ENCODE data around the gene RNASE9.
A peak's percentile ranks its signal among the peaks of the same experiment; 100 is the strongest.
"Not testable (repeated sequence)": the region's sequence is repeated elsewhere in the genome, so short reads cannot be mapped to it uniquely, and the experiment has no call there.

The RNASE9 gene

GRCh38 chr14:20601522-20601921, 40.7 kb upstream of the RNASE9 start:
- Histone ChIP-seq H3K27ac (ENCODE audit: low read depth, low read length) (no peak overlapping the region), H3K9me3 (ENCODE audit: control insufficient read depth, insufficient read depth, low read depth, low read length) (no peaks in the 10 kb centered on the region), H3K4me1 (ENCODE audit: control insufficient read depth, insufficient read depth, low read length) (peaks cover 1% of the 10 kb centered on the region; the same call in 1 of the 2 replicates), H3K27me3 (ENCODE audit: control insufficient read depth, insufficient read depth, low read length) (no peaks in the 10 kb centered on the region), H3K36me3 (ENCODE audit: control insufficient read depth, insufficient read depth, low read length) (no peaks in the 10 kb centered on the region), H3K9ac (ENCODE audit: low read length) (no peak overlapping the region), H3K4me3 (ENCODE audit: low read depth, low read length) (no peak overlapping the region)

DNA sequence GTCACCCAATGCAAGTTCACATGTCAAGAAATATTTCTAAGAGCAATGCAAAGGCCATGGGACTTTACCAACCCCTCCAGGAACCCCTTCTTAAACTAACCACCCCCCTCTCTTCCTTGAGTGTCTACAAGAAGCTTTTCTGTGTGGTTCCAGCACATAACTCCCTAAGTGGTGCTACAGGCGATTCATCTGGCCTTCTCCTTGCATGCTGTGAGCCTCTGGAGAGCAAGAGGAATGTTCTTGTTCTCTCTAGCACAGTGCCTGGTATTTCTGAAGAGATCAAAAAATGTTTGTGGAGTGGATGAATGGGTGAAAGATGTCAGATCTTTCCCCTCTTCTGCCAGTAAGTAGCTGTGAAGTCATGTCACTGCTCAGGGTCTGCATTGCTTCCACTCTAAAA, 36.3 kb upstream of the RNASE9 start:
- H3K9ac ChIP-seq (ENCODE audit: low read length) = no peak overlapping the region
- no peak overlapping the region for H3K27ac ChIP-seq (ENCODE audit: low read depth, low read length)
- H3K4me3 ChIP-seq (ENCODE audit: low read depth, low read length) = no peak overlapping the region
- H3K27me3 ChIP-seq (ENCODE audit: control insufficient read depth, insufficient read depth, low read length) = no peaks in the 10 kb centered on the region
- no peaks in the 10 kb centered on the region for H3K36me3 ChIP-seq (ENCODE audit: control insufficient read depth, insufficient read depth, low read length)
- H3K9me3 ChIP-seq (ENCODE audit: control insufficient read depth, insufficient read depth, low read depth, low read length) = no peaks in the 10 kb centered on the region
- no peaks in the 10 kb centered on the region for H3K4me1 ChIP-seq (ENCODE audit: control insufficient read depth, insufficient read depth, low read length)

- not testable (repeated sequence) for H3K9me3 ChIP-seq (ENCODE audit: control insufficient read depth, insufficient read depth, low read depth, low read length); H3K4me1 ChIP-seq (ENCODE audit: control insufficient read depth, insufficient read depth, low read length); H3K9ac ChIP-seq (ENCODE audit: low read length); H3K4me3 ChIP-seq (ENCODE audit: low read depth, low read length); H3K27ac ChIP-seq (ENCODE audit: low read depth, low read length); H3K36me3 ChIP-seq (ENCODE audit: control insufficient read depth, insufficient read depth, low read length); H3K27me3 ChIP-seq (ENCODE audit: control insufficient read depth, insufficient read depth, low read length)
Observed at GRCh38 chr14:20595726-20596125, 34.9 kb upstream of the RNASE9 start.

DNA sequence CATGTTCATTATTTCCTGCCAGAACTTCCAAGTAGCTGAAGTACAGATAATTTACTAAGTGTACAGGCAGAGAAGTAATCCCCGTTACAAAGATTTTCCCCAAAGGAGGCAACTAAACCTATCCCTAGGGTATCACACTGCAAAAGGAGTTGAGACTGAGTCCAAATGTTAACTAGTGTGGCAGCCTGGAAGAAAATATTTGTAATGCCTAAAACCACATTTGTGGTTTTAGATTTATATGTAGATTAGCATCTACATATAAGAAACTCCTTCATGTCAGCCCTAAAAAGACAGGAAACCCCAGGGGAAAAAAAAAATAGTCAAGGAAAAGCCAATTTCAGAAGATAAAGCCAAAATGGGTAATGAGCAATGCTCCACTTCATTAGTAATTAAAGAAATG, 31.7 kb upstream of the RNASE9 start:
- Histone ChIP-seq H3K9ac (ENCODE audit: low read length) (no peak overlapping the region), H3K27me3 (ENCODE audit: control insufficient read depth, insufficient read depth, low read length) (no peaks in the 10 kb centered on the region), H3K4me1 (ENCODE audit: control insufficient read depth, insufficient read depth, low read length) (no peaks in the 10 kb centered on the region)

GRCh38 chr14:20591235-20591634, 30.4 kb upstream of the RNASE9 start, which contains the start of gene RNASE12:
Gene RNASE12, minus strand, starts transcription at chr14:20591376. Its CDS starts 653 bp downstream, at chr14:20590723.
- H3K4me3 ChIP-seq (ENCODE audit: low read depth, low read length) = no peak within 1 kb of the TSS
- no peak within 1 kb of the TSS for H3K27ac ChIP-seq (ENCODE audit: low read depth, low read length)
- H3K4me1 ChIP-seq (ENCODE audit: control insufficient read depth, insufficient read depth, low read length) = no peaks in the 10 kb centered on the region
- H3K9ac ChIP-seq (ENCODE audit: low read length) = no peak within 1 kb of the TSS
- no peaks in the 10 kb centered on the region for H3K27me3 ChIP-seq (ENCODE audit: control insufficient read depth, insufficient read depth, low read length)
- H3K36me3 ChIP-seq (ENCODE audit: control insufficient read depth, insufficient read depth, low read length) = no peaks in the 10 kb centered on the region
- no peaks in the 10 kb centered on the region for H3K9me3 ChIP-seq (ENCODE audit: control insufficient read depth, insufficient read depth, low read depth, low read length)

More for the DNA sequence above, 31.7 kb upstream of the RNASE9 start:
- H3K36me3 ChIP-seq (ENCODE audit: control insufficient read depth, insufficient read depth, low read length) = no peaks in the 10 kb centered on the region
- H3K4me3 ChIP-seq (ENCODE audit: low read depth, low read length) = no peak overlapping the region
- no peaks in the 10 kb centered on the region for H3K9me3 ChIP-seq (ENCODE audit: control insufficient read depth, insufficient read depth, low read depth, low read length)
- no peak overlapping the region for H3K27ac ChIP-seq (ENCODE audit: low read depth, low read length)

GRCh38 chr14:20587489-20588154, 26.8 kb upstream of the RNASE9 start, which contains the start of gene RNASE11:
Gene RNASE11, minus strand, starts transcription at chr14:20588001.
- Histone ChIP-seq H3K4me3 (ENCODE audit: low read depth, low read length) (no peak within 1 kb of the TSS), H3K4me1 (ENCODE audit: control insufficient read depth, insufficient read depth, low read length) (peaks cover 15% of the 10 kb centered on the region), H3K9ac (ENCODE audit: low read length) (no peak within 1 kb of the TSS), H3K9me3 (ENCODE audit: control insufficient read depth, insufficient read depth, low read depth, low read length) (no peaks in the 10 kb centered on the region), H3K27ac (ENCODE audit: low read depth, low read length) (no peak within 1 kb of the TSS), H3K36me3 (ENCODE audit: control insufficient read depth, insufficient read depth, low read length) (no peaks in the 10 kb centered on the region), H3K27me3 (ENCODE audit: control insufficient read depth, insufficient read depth, low read length) (no peaks in the 10 kb centered on the region)

GRCh38 chr14:20583908-20584307, 23.1 kb upstream of the RNASE9 start:
- Histone ChIP-seq H3K4me3 (ENCODE audit: low read depth, low read length) (no peak overlapping the region), H3K4me1 (ENCODE audit: control insufficient read depth, insufficient read depth, low read length) (peaks cover 43% of the 10 kb centered on the region), H3K27me3 (ENCODE audit: control insufficient read depth, insufficient read depth, low read length) (no peaks in the 10 kb centered on the region), H3K27ac (ENCODE audit: low read depth, low read length) (peak overlapping the region; percentile 36; the same call in 1 of the 2 replicates), H3K9ac (ENCODE audit: low read length) (no peak overlapping the region), H3K9me3 (ENCODE audit: control insufficient read depth, insufficient read depth, low read depth, low read length) (no peaks in the 10 kb centered on the region), H3K36me3 (ENCODE audit: control insufficient read depth, insufficient read depth, low read length) (no peaks in the 10 kb centered on the region)

GRCh38 chr14:20583142-20583541, 22.3 kb upstream of the RNASE9 start:
- Histone ChIP-seq H3K27ac (ENCODE audit: low read depth, low read length) (peak overlapping the region; percentile 36; the same call in 1 of the 2 replicates), H3K9me3 (ENCODE audit: control insufficient read depth, insufficient read depth, low read depth, low read length) (no peaks in the 10 kb centered on the region), H3K4me1 (ENCODE audit: control insufficient read depth, insufficient read depth, low read length) (peaks cover 50% of the 10 kb centered on the region), H3K9ac (ENCODE audit: low read length) (no peak overlapping the region), H3K36me3 (ENCODE audit: control insufficient read depth, insufficient read depth, low read length) (no peaks in the 10 kb centered on the region), H3K27me3 (ENCODE audit: control insufficient read depth, insufficient read depth, low read length) (no peaks in the 10 kb centered on the region), H3K4me3 (ENCODE audit: low read depth, low read length) (no peak overlapping the region; the same call in 1 of the 2 replicates)

DNA sequence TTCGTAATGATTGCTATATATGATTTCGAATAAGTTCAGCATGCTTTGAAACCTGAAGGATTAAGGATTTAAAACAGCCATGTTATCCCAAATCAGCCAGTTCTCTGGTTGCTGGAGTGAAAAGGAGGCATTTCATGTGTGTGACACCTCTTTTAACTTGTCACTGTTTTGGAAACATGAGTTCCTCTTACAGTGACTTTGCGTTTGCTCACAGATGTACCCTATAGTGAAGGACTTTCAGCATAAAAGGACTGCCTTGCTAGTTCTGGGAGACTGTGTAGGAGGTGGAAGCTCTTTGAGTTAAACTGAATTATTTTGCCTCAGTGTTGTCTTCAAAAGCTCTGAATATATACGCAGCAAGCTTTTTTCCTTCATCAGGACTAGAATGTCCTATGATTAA, 19.4 kb upstream of the RNASE9 start:
- Histone ChIP-seq H3K9me3 (ENCODE audit: control insufficient read depth, insufficient read depth, low read depth, low read length) (no peaks in the 10 kb centered on the region), H3K27me3 (ENCODE audit: control insufficient read depth, insufficient read depth, low read length) (no peaks in the 10 kb centered on the region), H3K4me1 (ENCODE audit: control insufficient read depth, insufficient read depth, low read length) (peaks cover 60% of the 10 kb centered on the region), H3K36me3 (ENCODE audit: control insufficient read depth, insufficient read depth, low read length) (no peaks in the 10 kb centered on the region), H3K9ac (ENCODE audit: low read length) (no peak overlapping the region), H3K27ac (ENCODE audit: low read depth, low read length) (peak overlapping the region; percentile 29; the same call in 1 of the 2 replicates), H3K4me3 (ENCODE audit: low read depth, low read length) (no peak overlapping the region)

GRCh38 chr14:20578784-20579502, 18.1 kb upstream of the RNASE9 start:
- no peaks in the 10 kb centered on the region for H3K36me3 ChIP-seq (ENCODE audit: control insufficient read depth, insufficient read depth, low read length)
- peaks cover 58% of the 10 kb centered on the region for H3K4me1 ChIP-seq (ENCODE audit: control insufficient read depth, insufficient read depth, low read length)
- no peaks in the 10 kb centered on the region for H3K27me3 ChIP-seq (ENCODE audit: control insufficient read depth, insufficient read depth, low read length)
- H3K9ac ChIP-seq (ENCODE audit: low read length) = peak overlapping the region; percentile 63
- H3K27ac ChIP-seq (ENCODE audit: low read depth, low read length) = peak overlapping the region; percentile 83
- no peaks in the 10 kb centered on the region for H3K9me3 ChIP-seq (ENCODE audit: control insufficient read depth, insufficient read depth, low read depth, low read length)
- H3K4me3 ChIP-seq (ENCODE audit: low read depth, low read length) = no peak overlapping the region

DNA sequence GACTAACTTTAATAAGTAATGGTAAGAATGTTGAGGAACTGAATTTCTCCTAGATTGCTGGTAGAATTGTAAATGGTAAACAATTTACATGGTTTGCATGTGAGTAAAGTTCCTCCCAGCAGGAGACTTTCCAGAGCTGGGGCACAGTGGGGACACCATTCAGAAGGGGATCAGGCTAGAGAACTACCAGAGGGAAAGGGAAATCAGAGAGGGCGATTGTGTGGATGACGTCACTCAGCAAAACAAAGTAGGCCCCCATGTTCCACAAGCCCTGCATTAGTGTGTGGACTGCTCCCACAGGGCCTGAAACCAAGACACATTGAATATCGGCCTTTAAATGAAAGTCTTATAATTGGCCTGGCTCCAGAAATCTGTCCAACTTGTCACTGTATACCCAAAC, 17.5 kb upstream of the RNASE9 start:
- peak overlapping the region; percentile 83 for H3K27ac ChIP-seq (ENCODE audit: low read depth, low read length)
- peak overlapping the region; percentile 63 for H3K9ac ChIP-seq (ENCODE audit: low read length)
- H3K27me3 ChIP-seq (ENCODE audit: control insufficient read depth, insufficient read depth, low read length) = no peaks in the 10 kb centered on the region
- peak overlapping the region; percentile 8; the same call in 1 of the 2 replicates for H3K4me3 ChIP-seq (ENCODE audit: low read depth, low read length)
- no peaks in the 10 kb centered on the region for H3K36me3 ChIP-seq (ENCODE audit: control insufficient read depth, insufficient read depth, low read length)
- H3K4me1 ChIP-seq (ENCODE audit: control insufficient read depth, insufficient read depth, low read length) = peaks cover 52% of the 10 kb centered on the region
- H3K9me3 ChIP-seq (ENCODE audit: control insufficient read depth, insufficient read depth, low read depth, low read length) = no peaks in the 10 kb centered on the region

Measured in HUES6 (cell line).